GM04503 (cell line): ENCODE data around the gene E4F1.
"Not testable (repeated sequence)": the region's sequence is repeated elsewhere in the genome, so short reads cannot be mapped to it uniquely, and the experiment has no call there.

Experiments used
- DNase-seq: peaks from one replicate; pipeline ENCODE4 v3.0.0-alpha.2; 2012; ENCODE audit warnings: low read depth

Gene E4F1

GRCh38 chr16:2190002-2190658, 33.3 kb upstream of the E4F1 start:
- no peak for DNase-seq

- no peak for DNase-seq
Observed at GRCh38 chr16:2190659-2191445, 32.5 kb upstream of the E4F1 start.

- DNase-seq, result no peak
Observed at GRCh38 chr16:2191446-2191706, 32.0 kb upstream of the E4F1 start.

- DNase-seq, result no peak
Observed at GRCh38 chr16:2194166-2194834, 29.1 kb upstream of the E4F1 start.

- no peak for DNase-seq
Observed at GRCh38 chr16:2194852-2195321, 28.5 kb upstream of the E4F1 start.

GRCh38 chr16:2195322-2196161, 27.8 kb upstream of the E4F1 start:
- DNase-seq, result no peak

- DNase-seq, result no peak
Observed at GRCh38 chr16:2196162-2196980, 27.0 kb upstream of the E4F1 start, which contains the start of gene CASKIN1. TSS of gene CASKIN1 (minus strand) at chr16:2196605. CDS start at chr16:2196432, 173 bp downstream.

GRCh38 chr16:2196981-2197511, 26.3 kb upstream of the E4F1 start:
- no peak for DNase-seq

- no peak for DNase-seq
Observed at GRCh38 chr16:2197765-2198164, 25.6 kb upstream of the E4F1 start.

GRCh38 chr16:2198283-2198682, 25.1 kb upstream of the E4F1 start:
- no peak for DNase-seq

- DNase-seq, result no peak
Observed at GRCh38 chr16:2199095-2199494, 24.3 kb upstream of the E4F1 start.

GRCh38 chr16:2199621-2200139, 23.7 kb upstream of the E4F1 start:
- no peak for DNase-seq

- no peak for DNase-seq
Observed at GRCh38 chr16:2200313-2200712, 23.1 kb upstream of the E4F1 start.

- DNase-seq, result not testable (repeated sequence)
Observed at GRCh38 chr16:2203119-2203688, 20.2 kb upstream of the E4F1 start.

GRCh38 chr16:2204416-2205103, 18.8 kb upstream of the E4F1 start:
- no peak for DNase-seq

GRCh38 chr16:2205104-2205966, 18.1 kb upstream of the E4F1 start, which contains the start of gene MLST8:
TSS of gene MLST8 (plus strand) at chr16:2205454. CDS start at chr16:2206086, 632 bp downstream.
- peak; percentile 26 for DNase-seq

- no peak for DNase-seq
Observed at GRCh38 chr16:2205967-2206313, 17.5 kb upstream of the E4F1 start.

- no peak for DNase-seq
Observed at GRCh38 chr16:2206420-2206779, 17.0 kb upstream of the E4F1 start.
